Heart left ventricle (tissue), 16 donors: ENCODE data around the gene METRN. TPM values are rescaled to one million over a fixed set of nuclear protein-coding genes. Genes with fewer than 3 reads are reported as not detected.

Experiments used
- ATAC-seq, 4 donors: fragments of 200-7000 bp; cut with Tn5 transposase; one replicate each; pipeline ENCODE4 v1.9.1; 2020 to 2022; ENCODE audit warnings: moderate library complexity in 4 of 4, mild to moderate bottlenecking in 3 of 4, moderate number of reproducible peaks in 1 of 4
- DNase-seq, 5 donors: peaks; one replicate each; pipeline ENCODE4 v3.0.0-alpha.2; 2020
- H3K27ac ChIP-seq, 12 donors: fragments of 200-600 bp; sonication (generic) in 4 of 12; one replicate each; pipeline versions ENCODE4 v1.5.0 to v1.8.0; 2016 to 2022; ENCODE audit warnings: mild to moderate bottlenecking in 2 of 12
- H3K27me3 ChIP-seq, 9 donors: fragments of 200-600 bp; sonication (generic) in 2 of 9; one replicate each; pipeline versions ENCODE4 v1.5.1 to v1.8.0; 2016 to 2022; ENCODE audit warnings: mild to moderate bottlenecking in 3 of 9
- H3K36me3 ChIP-seq, 9 donors: fragments of 200-600 bp; sonication (generic) in 2 of 9; one replicate each; pipeline versions ENCODE4 v1.5.0 to v1.8.0; 2018 to 2022; ENCODE audit warnings: mild to moderate bottlenecking in 2 of 9
- H3K4me1 ChIP-seq, 12 donors: fragments of 200-600 bp; sonication (generic) in 4 of 12; one replicate each; pipeline versions ENCODE4 v1.5.0 to v1.8.0; 2016 to 2022; ENCODE audit warnings: mild to moderate bottlenecking in 3 of 12
- H3K4me3 ChIP-seq, 12 donors: fragments of 200-600 bp; sonication (generic) in 4 of 12; one replicate each; pipeline versions ENCODE4 v1.5.0 to v1.8.0; 2017 to 2022; ENCODE audit warnings: mild to moderate bottlenecking in 9 of 12, moderate library complexity in 4 of 12
- H3K9me3 ChIP-seq, 12 donors: fragments of 200-600 bp; sonication (generic) in 4 of 12; one replicate each; pipeline versions ENCODE4 v1.5.0 to v1.8.0; 2016 to 2022; ENCODE audit warnings: mild to moderate bottlenecking in 1 of 12
- POLR2A ChIP-seq, 2 donors: fragments of 450-650 bp; IDR thresholded peaks; one replicate each; pipeline ENCODE4 v1.6.1; 2017; ENCODE audit warnings: antibody characterized with exemption in 2 of 2, mild to moderate bottlenecking in 2 of 2, moderate library complexity in 2 of 2
- WGBS, 4 donors: extraction: QIAGEN DNeasy Blood & Tissue Kit in 2 of 4; methylation state at CpG; one replicate each; pipeline versions ENCODE4 v1.1.5 to v1.1.7; 2013 to 2018; 5-methylcytosine and 5-hydroxymethylcytosine counted together
- intact Hi-C, 10 donors: fragments of 100-400 bp; cut with DNase I; formaldehyde crosslinking; loops; one replicate each; pipeline versions ENCODE4 v1.11.1 to v1.14.2; 2022
- polyA plus RNA-seq, 2 donors: library from polyadenylated mRNA; stranded (reverse); fragments of 200-250 nt; gene quantifications; one replicate each; pipeline ENCODE4 v1.2.3, GENCODE V29; 2013
- total RNA-seq, 9 donors: library from RNA; depleted of rRNA in 2 of 9; stranded (reverse); fragments of >200 nt in 2 of 9; fragmentation: NEBNext Ultra II Directional in 3 of 9; extraction: Animal tissue kit (Norgen Biotek cat#: 25700) in 3 of 9; gene quantifications; one replicate each; pipeline versions ENCODE4 v1.1.0 to v1.2.4, GENCODE V29; 2016 to 2023
- TF ChIP-seq, protein P1 (sequence below), 12 donors: fragments of 200-600 bp; sonication (generic) in 4 of 12; IDR thresholded peaks; one replicate each; pipeline versions ENCODE4 v1.5.0 to v1.8.0; 2018 to 2022; ENCODE audit warnings: antibody characterized with exemption in 12 of 12, mild to moderate bottlenecking in 5 of 12
- donor health status: ischemic (EF 13 %, LVEDD 7.1; RV severe dilation, severe dysfunction).
- donor health status: healthy with polysubstance abuse.
- donor health status: DM: no; HTN: yes; CAD: no.
- donor health status: DM: no; HTN: no; CAD: no.
- donor health status: ischemic (EF 25% LVEDD 6.9; RV normal size, moderate dysfunction).
- donor health status: ischemic (EF 25% LVEDD 5.7; RV mildly dilated, moderate dysfunction).
- donor health status: healthy.
- donor health status: DM: yes; HTN: yes; CAD: no.
- donor health status: ischemic (EF 35%, LVEDD 5.7; RV mildly dilated, moderate dysfunction).
- donor health status: nonischemic (EF 11% LVEDD 7.7; RV severe dilation, severe dysfunction).
- donor health status: DM: yes; HTN: yes; CAD: no.
- donor health status: PGD.
- donor health status: ischemic (EF 29% LVEDD 5.4; RV normal size, mild dysfunction).
- donor health status: nonischemic (EF 23%, LVEDD 6.1; RV moderate dilation, normal function).

METRN gene
- total and polyA plus RNA-seq, 11 donors, result 31.2 to 79.4 (median 60.7) TPM

- intact Hi-C loops, result no loop called here
- no peaks in the 10 kb centered on the region for H3K36me3 ChIP-seq
- DNase-seq, result no peak
- H3K27ac ChIP-seq, result no peak overlapping the region
- H3K27me3 ChIP-seq, result peaks cover 47 to 91% (median 81%) of the 10 kb centered on the region in 9 donors
- peak overlapping the region in 6 of 12 donors; percentile 17 to 44 (median 26) for H3K4me3 ChIP-seq
- TF ChIP-seq POLR2A (IDR thresholded peaks at IDR 0.05), result no peak
- H3K4me1 ChIP-seq, result peaks cover 0 to 34% (median 6%) of the 10 kb centered on the region in 12 donors
- H3K9me3 ChIP-seq, result no peaks in the 10 kb centered on the region
- WGBS, 4 donors, result 4 to 9% (median 5%) methylated on average over 19 to 49 of the region's 49 CpGs
- ATAC-seq, result no peak
Measured at GRCh38 chr16:706189-707061, 8.5 kb upstream of the METRN start.

- no peak for ATAC-seq
- intact Hi-C loops, result no loop called here
- TF ChIP-seq POLR2A (IDR thresholded peaks at IDR 0.05), result no peak
- TF ChIP-seq, protein P1, sequence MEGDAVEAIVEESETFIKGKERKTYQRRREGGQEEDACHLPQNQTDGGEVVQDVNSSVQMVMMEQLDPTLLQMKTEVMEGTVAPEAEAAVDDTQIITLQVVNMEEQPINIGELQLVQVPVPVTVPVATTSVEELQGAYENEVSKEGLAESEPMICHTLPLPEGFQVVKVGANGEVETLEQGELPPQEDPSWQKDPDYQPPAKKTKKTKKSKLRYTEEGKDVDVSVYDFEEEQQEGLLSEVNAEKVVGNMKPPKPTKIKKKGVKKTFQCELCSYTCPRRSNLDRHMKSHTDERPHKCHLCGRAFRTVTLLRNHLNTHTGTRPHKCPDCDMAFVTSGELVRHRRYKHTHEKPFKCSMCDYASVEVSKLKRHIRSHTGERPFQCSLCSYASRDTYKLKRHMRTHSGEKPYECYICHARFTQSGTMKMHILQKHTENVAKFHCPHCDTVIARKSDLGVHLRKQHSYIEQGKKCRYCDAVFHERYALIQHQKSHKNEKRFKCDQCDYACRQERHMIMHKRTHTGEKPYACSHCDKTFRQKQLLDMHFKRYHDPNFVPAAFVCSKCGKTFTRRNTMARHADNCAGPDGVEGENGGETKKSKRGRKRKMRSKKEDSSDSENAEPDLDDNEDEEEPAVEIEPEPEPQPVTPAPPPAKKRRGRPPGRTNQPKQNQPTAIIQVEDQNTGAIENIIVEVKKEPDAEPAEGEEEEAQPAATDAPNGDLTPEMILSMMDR (IDR thresholded peaks at IDR 0.05), result no peak
- Histone ChIP-seq H3K27ac (no peak overlapping the region), H3K36me3 (no peaks in the 10 kb centered on the region), H3K9me3 (no peaks in the 10 kb centered on the region), H3K4me1 (peaks cover 0 to 39% (median 6%) of the 10 kb centered on the region in 12 donors), H3K27me3 (peaks cover 44 to 86% (median 76%) of the 10 kb centered on the region in 9 donors), H3K4me3 (no peak overlapping the region)
- DNase-seq, result no peak
- WGBS, 4 donors, result 28 to 48% (median 42%) methylated on average over 7 to 14 of the region's 14 CpGs
Measured at GRCh38 chr16:707062-707538, 7.8 kb upstream of the METRN start.

GRCh38 chr16:708019-708418, 6.9 kb upstream of the METRN start:
- Histone ChIP-seq H3K4me1 (peaks cover 0 to 39% (median 6%) of the 10 kb centered on the region in 12 donors), H3K27me3 (peaks cover 37 to 76% (median 67%) of the 10 kb centered on the region in 9 donors), H3K9me3 (no peaks in the 10 kb centered on the region), H3K27ac (no peak overlapping the region), H3K36me3 (no peaks in the 10 kb centered on the region), H3K4me3 (no peak overlapping the region)
- TF ChIP-seq POLR2A (IDR thresholded peaks at IDR 0.05), result no peak
- TF ChIP-seq, protein P1 (IDR thresholded peaks at IDR 0.05), result no peak
- WGBS, 4 donors, result 59 to 70% (median 64%) methylated on average over 3 of the region's 3 CpGs
- ATAC-seq, result no peak
- intact Hi-C loops, result no loop called here
- DNase-seq, result no peak

DNA sequence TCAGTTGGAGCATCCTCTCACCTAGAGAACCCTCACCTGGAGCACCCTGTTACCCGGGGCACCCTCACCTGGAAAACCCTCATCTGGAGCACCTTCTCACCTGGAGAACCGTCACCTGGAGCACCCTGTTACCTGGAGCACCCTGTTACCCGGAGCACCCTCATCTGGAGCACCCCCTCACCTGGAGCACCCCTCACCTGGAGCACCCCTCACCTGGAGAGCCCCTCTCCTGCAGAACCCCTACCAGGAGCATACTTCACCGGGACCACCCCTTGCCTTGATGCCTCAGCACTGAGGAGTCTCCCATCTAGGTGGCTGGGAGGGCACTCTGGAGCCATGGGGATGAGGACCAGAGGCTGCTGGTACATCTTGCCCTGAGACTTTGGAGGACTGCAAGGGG, 6.0 kb upstream of the METRN start:
- Histone ChIP-seq H3K4me1 (peaks cover 0 to 40% (median 6%) of the 10 kb centered on the region in 12 donors), H3K27me3 (peaks cover 29 to 67% (median 58%) of the 10 kb centered on the region in 9 donors), H3K4me3 (no peak overlapping the region), H3K27ac (no peak overlapping the region), H3K36me3 (no peaks in the 10 kb centered on the region), H3K9me3 (no peaks in the 10 kb centered on the region)
- 63 to 88% (median 74%) methylated on average over 2 to 4 of the region's 4 CpGs for WGBS, 4 donors
- intact Hi-C loops, result no loop called here
- DNase-seq (no peak), ATAC-seq (no peak)
- TF ChIP-seq, protein P1 (IDR thresholded peaks at IDR 0.05), result no peak
- no peak for TF ChIP-seq POLR2A (IDR thresholded peaks at IDR 0.05)
